OCI-LY7 (cell line): Measurements from ENCODE around the gene MARK2. TPM values are rescaled to one million over a fixed set of nuclear protein-coding genes. Genes with fewer than 3 reads are reported as not detected.

Source experiments
- Bru-seq: library from RNA; stranded (reverse); fragments of 400-500 nt; gene quantifications from one replicate; lab custom pipeline; 2021; lab: Mats Ljungman, UMichigan
- BruChase-seq, 2 experiments: library from RNA; stranded (reverse); fragments of 400-500 nt; gene quantifications; one replicate each; lab custom pipeline; 2021; lab: Mats Ljungman, UMichigan
- BruUV-seq: library from RNA; stranded (reverse); fragments of 400-500 nt; replicated peaks from 2 replicates; lab custom pipeline; 2021; lab: Mats Ljungman, UMichigan
- CTCF ChIA-PET: fragments of 300-600 bp; sonication (Branson Sonifier 250); formaldehyde crosslinking; loops from one replicate; lab custom pipeline; 2022; ENCODE audit warnings: antibody characterized with exemption; ENCODE audit not compliant: unreplicated experiment; lab: Charles Lee
- POLR2A ChIA-PET: fragments of 300-600 bp; sonication (Branson Sonifier 250); formaldehyde crosslinking; loops from one replicate; lab custom pipeline; 2022; ENCODE audit warnings: antibody characterized with exemption; lab: Charles Lee
- DNase-seq: peaks from one replicate; pipeline ENCODE4 v3.0.0-alpha.2; 2015; ENCODE audit warnings: low spot score
- H2AFZ ChIP-seq: fragments of 200-600 bp; sonication (generic), shearing (Covaris generic); 2 replicates; pipeline ENCODE4 v1.6.1; 2014; ENCODE audit warnings: mild to moderate bottlenecking, antibody characterized with exemption, low read length, moderate library complexity
- H3K27ac ChIP-seq: fragments of 200-600 bp; sonication (generic); 2 replicates; pipeline ENCODE4 v1.5.1; 2014; ENCODE audit warnings: mixed run types, low read depth, mild to moderate bottlenecking, moderate library complexity, low read length, inconsistent platforms; ENCODE audit not compliant: poor library complexity, severe bottlenecking
- H3K36me3 ChIP-seq: fragments of 200-600 bp; sonication (generic); 2 replicates; pipeline ENCODE4 v1.6.1; 2014; ENCODE audit warnings: mild to moderate bottlenecking, antibody characterized with exemption, low read length, moderate library complexity, mixed read lengths; ENCODE audit not compliant: insufficient read depth
- H3K4me1 ChIP-seq: fragments of 200-600 bp; sonication (generic); 2 replicates; pipeline ENCODE4 v1.5.1; 2014; ENCODE audit warnings: mild to moderate bottlenecking, low read length; ENCODE audit not compliant: insufficient read depth, poor library complexity, severe bottlenecking
- H3K4me2 ChIP-seq: fragments of 200-600 bp; sonication (generic); 2 replicates; pipeline ENCODE4 v1.6.1; 2014; ENCODE audit warnings: mild to moderate bottlenecking, low read length
- H3K4me3 ChIP-seq: fragments of 200-600 bp; sonication (generic); 2 replicates; pipeline ENCODE4 v1.5.1; 2014; ENCODE audit warnings: mild to moderate bottlenecking, low read depth, low read length; ENCODE audit not compliant: poor library complexity, severe bottlenecking
- H3K79me2 ChIP-seq: fragments of 200-600 bp; sonication (generic); 2 replicates; pipeline ENCODE4 v1.6.1; 2016; ENCODE audit warnings: low read depth, mild to moderate bottlenecking, low read length, moderate library complexity, mixed read lengths; ENCODE audit not compliant: insufficient read depth
- H3K9me2 ChIP-seq: fragments of 200-600 bp; sonication (generic); 2 replicates; pipeline ENCODE4 v1.6.1; 2016; ENCODE audit warnings: mild to moderate bottlenecking, low read length, mixed read lengths; ENCODE audit not compliant: insufficient read depth
- H3K9me3 ChIP-seq: fragments of 200-600 bp; sonication (generic); 2 replicates; pipeline ENCODE4 v1.6.1; 2014; ENCODE audit warnings: mild to moderate bottlenecking, mixed run types, low read length, mixed read lengths
- H4K20me1 ChIP-seq: fragments of 200-600 bp; sonication (generic); 2 replicates; pipeline ENCODE4 v1.6.1; 2014; ENCODE audit warnings: mild to moderate bottlenecking, antibody characterized with exemption, low read length, moderate library complexity, mixed read lengths; ENCODE audit not compliant: insufficient read depth
- CTCF ChIP-seq: fragments of 200-600 bp; sonication (generic); conservative IDR thresholded peaks from 2 replicates; pipeline ENCODE4 v1.5.1; 2014; ENCODE audit warnings: mild to moderate bottlenecking, antibody characterized with exemption, low read length, moderate library complexity, mixed read lengths
- EZH2phosphoT487 ChIP-seq: fragments of 200-600 bp; sonication (generic); IDR thresholded peaks from 2 replicates; pipeline ENCODE4 v1.6.1; 2018; ENCODE audit warnings: low read depth, borderline replicate concordance, mild to moderate bottlenecking, mixed run types, antibody characterized with exemption, low read length, moderate library complexity, mixed read lengths
- intact Hi-C: fragments of 100-400 bp; cut with micrococcal nuclease; formaldehyde crosslinking; loops from one replicate; pipeline ENCODE4 v1.10.0; 2022; ENCODE audit not compliant: unreplicated experiment
- long read RNA-seq: library from polyadenylated mRNA; stranded (forward); transcript quantifications from one replicate; pipeline ENCODE4 v2.0.0, GENCODE V29; 2022
- total RNA-seq, 2 experiments: library from RNA; depleted of rRNA in 1 of 2; stranded (reverse); fragments of >200 nt in 1 of 2; shearing (Covaris generic) in 1 of 2; gene quantifications; 2 replicates each; pipeline ENCODE4 v1.2.3, GENCODE V29; 2014 to 2022

Gene MARK2
- total RNA-seq (2014; rRNA removed; shearing (Covaris generic)) (20.8 and 22.7 TPM in 2 replicates), total RNA-seq (2022) (40.1 and 45.4 TPM in 2 replicates), Bru-seq, nascent RNA (percentile 78 among the genes with signal in this experiment), BruChase-seq, experiment 1, labeled RNA remaining after a 6-hour chase (percentile 85 among the genes with signal in this experiment), BruChase-seq, experiment 2, labeled RNA remaining after a 2-hour chase (percentile 80 among the genes with signal in this experiment)
- long read RNA-seq, transcript MARK2-207 (18 exons, 2,885 nt) = major isoform, 9 of 46 reads
- long read RNA-seq, transcript MARK2-208 (17 exons, 2,924 nt) = major isoform, 9 of 46 reads
- long read RNA-seq, partial matches to known transcripts = 4 of 46 reads
- long read RNA-seq, other reads (novel, unspliced or antisense) = 23 of 46 reads

GRCh38 chr11:63838678-63839507, at the start of gene MARK2:
TSS of gene MARK2 (plus strand) at chr11:63839110. CDS start at chr11:63839507, 397 bp downstream.
- ChIA-PET CTCF (interaction anchor here (0.7 to 2.3 kb wide), 4 partner anchors 58 to 81 kb away, joined by 3 to 10 read pairs (median 4); no protein-coding TSS in a partner anchor), POLR2A (interaction anchor here (0.5 to 1.5 kb wide), 11 partner anchors 14 to 1169 kb away, joined by 3 to 7 read pairs (median 4); no protein-coding TSS in a partner anchor)
- Histone ChIP-seq H3K4me3 (peak within 1 kb of the TSS; percentile 97), H3K4me2 (peak within 1 kb of the TSS; percentile 100), H3K36me3 (peaks cover 34% of the 10 kb centered on the region), H4K20me1 (peaks cover 34% of the 10 kb centered on the region), H3K79me2 (peaks cover 47% of the 10 kb centered on the region), H3K27ac (peak within 1 kb of the TSS; percentile 84), H3K4me1 (peaks cover 42% of the 10 kb centered on the region), H3K9me2 (no peaks in the 10 kb centered on the region), H2AFZ (peak within 1 kb of the TSS; percentile 72; the same call in 1 of the 2 replicates), H3K9me3 (no peaks in the 10 kb centered on the region)
- TF ChIP-seq CTCF = no peak
- no peak for TF ChIP-seq EZH2phosphoT487
- no TSS peak for BruUV-seq
- peak; percentile 99 for DNase-seq
- intact Hi-C loops = loop anchor here (1.0 to 5.0 kb wide), 4 partner anchors 72 to 135 kb away; partner anchors contain the start of genes COX8A, NAA40, RCOR2 and ZFTA

- H3K9me3 ChIP-seq = 0 out of 2 replicates have a peak, but pooled peaks cover 6% of the 10 kb centered on the region
- TF ChIP-seq EZH2phosphoT487 (no peak), CTCF (no peak)
- H4K20me1 ChIP-seq = no peaks in the 10 kb centered on the region
- H3K36me3 ChIP-seq = no peaks in the 10 kb centered on the region
- H3K4me2 ChIP-seq = no peak overlapping the region
- no peak for DNase-seq
- CTCF ChIA-PET = no interaction called here
- H3K27ac ChIP-seq = no peak overlapping the region
- H3K4me3 ChIP-seq = no peak overlapping the region
- no peak overlapping the region for H2AFZ ChIP-seq
- POLR2A ChIA-PET = no interaction called here
- no peaks in the 10 kb centered on the region for H3K9me2 ChIP-seq
- H3K79me2 ChIP-seq = no peaks in the 10 kb centered on the region
- no peaks in the 10 kb centered on the region for H3K4me1 ChIP-seq
- BruUV-seq = no TSS peak
- intact Hi-C loops = no loop called here
These were observed 47.3 kb upstream of the MARK2 start for GRCh38 chr11:63791495-63792167.
